H54 (cell line): ENCODE data around the gene LANCL3.

Experiments used
- DNase-seq: peaks from one replicate; pipeline ENCODE4 v3.0.0; 2011; ENCODE audit warnings: low spot score, mixed read lengths; ENCODE audit not compliant: insufficient read length
- FAIRE-seq: peaks from 3 replicates; lab custom pipeline; 2011; peaks lifted over from hg19 to GRCh38; lab: Jason Lieb, UNC
- POLR2A ChIP-seq: IDR thresholded peaks from 2 replicates; pipeline ENCODE4 v1.6.1; 2011; ENCODE audit warnings: low read depth, mild to moderate bottlenecking, low read length

Gene LANCL3

GRCh38 chrX:37722595-37722994, 151.1 kb downstream of the LANCL3 start:
- FAIRE-seq: no peak
- no peak for DNase-seq
- TF ChIP-seq POLR2A: no peak

- no peak for FAIRE-seq
- TF ChIP-seq POLR2A: no peak
- no peak for DNase-seq
Observed at GRCh38 chrX:37726346-37726745, 154.9 kb downstream of the LANCL3 start.
